CD4-positive, alpha-beta memory T cell (primary cell): ENCODE results near the gene EIF3L. TPM values are rescaled to one million over a fixed set of nuclear protein-coding genes. Genes with fewer than 3 reads are reported as not detected.
"Not testable (repeated sequence)": the region's sequence is repeated elsewhere in the genome, so short reads cannot be mapped to it uniquely, and the experiment has no call there.

ENCODE experiments used
- CTCF ChIA-PET: fragments of 350-600 bp; sonication (Branson Sonifier 250); formaldehyde crosslinking; loops from one replicate; lab custom pipeline; 2021; ENCODE audit warnings: inconsistent platforms; ENCODE audit not compliant: partially characterized antibody; lab: Charles Lee
- POLR2A ChIA-PET: fragments of 350-600 bp; sonication (Branson Sonifier 250); formaldehyde crosslinking; loops from one replicate; lab custom pipeline; 2021; ENCODE audit not compliant: partially characterized antibody; lab: Charles Lee
- DNase-seq, 5 donors: peaks; one replicate each; pipeline versions ENCODE4 v3.0.0 to v3.0.0-alpha.2; 2020 to 2022; ENCODE audit warnings: mixed read lengths in 1 of 5
- H3K27ac ChIP-seq: one replicate; pipeline ENCODE4 v1.7.0; 2013; ENCODE audit warnings: low read depth, low read length
- H3K27me3 ChIP-seq: 2 replicates; pipeline ENCODE4 v1.7.0; 2013; ENCODE audit warnings: mild to moderate bottlenecking, low read length, moderate library complexity; ENCODE audit not compliant: insufficient read depth
- H3K36me3 ChIP-seq: 2 replicates; pipeline ENCODE4 v1.7.0; 2013; ENCODE audit warnings: mild to moderate bottlenecking, low read length, moderate library complexity; ENCODE audit not compliant: insufficient read depth
- H3K4me1 ChIP-seq: 2 replicates; pipeline ENCODE4 v1.7.0; 2013; ENCODE audit warnings: mild to moderate bottlenecking, low read length, moderate library complexity; ENCODE audit not compliant: insufficient read depth
- H3K4me3 ChIP-seq, 2 donors: one replicate each; pipeline ENCODE4 v1.7.0; 2013; ENCODE audit warnings: low read length in 2 of 2, mild to moderate bottlenecking in 1 of 2
- H3K9me3 ChIP-seq, 2 donors: one replicate each; pipeline ENCODE4 v1.7.0; 2013; ENCODE audit warnings: low read length in 2 of 2, control low read depth in 1 of 2; ENCODE audit not compliant: control insufficient read depth in 1 of 2
- H3K27ac Mint-ChIP-seq, 7 donors: one replicate each; pipeline ENCODE4 v1.8.0; 2020 to 2021; ENCODE audit warnings: mixed read lengths in 7 of 7, mild to moderate bottlenecking in 6 of 7, inconsistent platforms in 3 of 7, moderate library complexity in 3 of 7
- H3K27me3 Mint-ChIP-seq, 2 donors: one replicate each; pipeline ENCODE4 v1.8.0; 2020 to 2021; ENCODE audit warnings: mixed read lengths in 2 of 2
- H3K36me3 Mint-ChIP-seq, 2 donors: one replicate each; pipeline ENCODE4 v1.8.0; 2020 to 2021; ENCODE audit warnings: mixed read lengths in 2 of 2, inconsistent platforms in 1 of 2, mild to moderate bottlenecking in 1 of 2
- H3K4me1 Mint-ChIP-seq, 4 donors: one replicate each; pipeline ENCODE4 v1.8.0; 2020 to 2021; ENCODE audit warnings: mixed read lengths in 4 of 4, mild to moderate bottlenecking in 1 of 4
- H3K4me3 Mint-ChIP-seq, 8 donors: one replicate each; pipeline ENCODE4 v1.8.0; 2020 to 2021; ENCODE audit warnings: mixed read lengths in 8 of 8, mild to moderate bottlenecking in 7 of 8, moderate library complexity in 6 of 8, inconsistent platforms in 3 of 8
- H3K9me3 Mint-ChIP-seq, 8 donors: one replicate each; pipeline ENCODE4 v1.8.0; 2020 to 2021; ENCODE audit warnings: mixed read lengths in 8 of 8, mild to moderate bottlenecking in 5 of 8, inconsistent platforms in 3 of 8, moderate library complexity in 1 of 8
- intact Hi-C: fragments of 100-400 bp; cut with micrococcal nuclease; formaldehyde crosslinking; loops from one replicate; pipeline ENCODE4 v1.15.1; 2023
- polyA plus RNA-seq, 2 donors: library from polyadenylated mRNA; unstranded; fragments of 300-500 nt; fragmentation: Illumina TruSeq; gene quantifications; one replicate each; pipeline ENCODE4 v1.2.3, GENCODE V29; 2021
- total RNA-seq, 2 experiments: library from RNA; stranded (reverse); gene quantifications; one replicate each; pipeline ENCODE4 v1.2.3, GENCODE V29; 2021

Gene EIF3L
- total RNA-seq (100 to 1,000 TPM; 550 to 571 TPM), polyA plus RNA-seq (100 to 1,000 TPM; 226 to 364 TPM)

DNA sequence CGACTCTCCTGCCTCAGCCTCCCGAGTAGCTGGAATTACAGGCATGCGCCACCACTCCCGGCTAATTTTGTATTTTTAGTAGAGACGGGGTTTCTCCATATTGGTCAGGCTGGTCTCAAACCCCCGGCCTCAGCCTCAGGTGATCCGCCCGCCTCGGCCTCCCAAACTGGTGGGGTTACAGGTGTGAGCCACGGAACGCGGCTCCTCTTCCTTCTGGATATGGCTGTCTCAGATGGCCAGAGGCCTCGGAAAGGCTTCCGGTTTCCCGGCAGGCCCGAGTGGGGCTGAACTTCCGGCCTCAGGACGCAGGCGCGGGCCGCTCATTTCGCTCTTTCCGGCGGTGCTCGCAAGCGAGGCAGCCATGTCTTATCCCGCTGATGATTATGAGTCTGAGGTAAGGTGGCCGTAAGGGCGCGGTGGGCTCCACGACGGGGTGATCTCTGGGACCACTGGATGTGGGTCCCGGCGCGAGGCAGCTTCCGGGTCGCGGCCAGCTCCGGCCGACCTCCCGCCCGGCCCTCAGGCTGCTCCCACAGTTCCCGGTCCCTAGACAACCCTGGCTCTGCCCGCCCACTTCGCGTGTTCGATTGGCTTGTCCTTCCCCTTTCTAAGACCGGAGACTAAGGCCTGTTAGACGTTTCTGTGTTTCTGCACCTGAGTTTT is at the start of gene EIF3L:
EIF3L (plus strand) TSS at position 331 of the 663 bp plus-strand sequence; CDS start at position 362, 31 bp downstream.
- POLR2A ChIA-PET: interaction anchor here (0.6 to 1.7 kb wide), 9 partner anchors 9 to 242 kb away, joined by 3 to 8 read pairs (median 4); partner anchors contain the start of genes C22orf23, MICALL1 and POLR2F
- Histone ChIP-seq H3K4me1 (peaks cover 29% of the 10 kb centered on the region), H3K36me3 (peaks cover 16% of the 10 kb centered on the region), H3K4me3 (peak within 1 kb of the TSS; percentile 61 to 94), H3K27ac (peak within 1 kb of the TSS; percentile 87), H3K9me3 (no peaks in the 10 kb centered on the region), H3K27me3 (no peaks in the 10 kb centered on the region)
- peaks cover 0 to 2% (median 0%) of the 10 kb centered on the region in 8 donors for H3K9me3 Mint-ChIP-seq
- CTCF ChIA-PET: interaction anchor here (1.6 to 5.2 kb wide), 3 partner anchors 14 to 31 kb away, joined by 5 to 35 read pairs (median 13); no protein-coding TSS in a partner anchor
- H3K27ac Mint-ChIP-seq: peak within 1 kb of the TSS; percentile 91 to 99 (median 97)
- peaks cover 28 to 58% (median 43%) of the 10 kb centered on the region in 4 donors for H3K4me1 Mint-ChIP-seq
- no peaks in the 10 kb centered on the region for H3K27me3 Mint-ChIP-seq
- peak; percentile 81 to 88 (median 85) for DNase-seq
- peaks cover 27 to 40% of the 10 kb centered on the region in 2 donors for H3K36me3 Mint-ChIP-seq
- intact Hi-C loops: loop anchor here (1.0 to 10.0 kb wide), 3 partner anchors 14 to 214 kb away; partner anchors contain the start of genes MICALL1 and SH3BP1
- H3K4me3 Mint-ChIP-seq: peak within 1 kb of the TSS; percentile 83 to 98 (median 93)

DNA sequence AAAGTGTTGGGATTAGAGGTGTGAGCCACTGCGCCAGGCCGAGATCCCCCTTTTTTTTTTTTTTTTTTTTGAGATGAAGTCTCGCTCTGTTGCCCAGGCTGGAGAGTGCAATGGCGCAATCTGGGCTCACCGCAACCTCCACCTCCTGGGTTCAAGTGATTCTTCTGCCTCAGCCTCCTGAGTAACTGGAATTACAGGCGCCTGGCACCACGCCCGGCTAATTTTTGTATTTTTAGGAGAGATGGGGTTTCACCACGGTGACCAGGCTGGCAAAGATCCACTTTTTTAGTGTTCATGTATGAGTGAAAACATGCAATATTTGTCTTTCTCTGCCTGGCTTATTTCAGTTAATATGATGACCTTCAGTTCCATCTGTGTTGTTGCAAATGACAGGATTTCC is 49.2 kb upstream of the EIF3L start:
- H3K27ac Mint-ChIP-seq, H3K36me3 ChIP-seq, H3K4me3 ChIP-seq, H3K9me3 Mint-ChIP-seq, intact Hi-C loops, H3K27me3 ChIP-seq, DNase-seq, POLR2A ChIA-PET, H3K27ac ChIP-seq, H3K36me3 Mint-ChIP-seq, H3K9me3 ChIP-seq: not testable (repeated sequence)
- H3K4me1 ChIP-seq: peaks cover 22% of the 10 kb centered on the region
- CTCF ChIA-PET: interaction anchor here (0.7 kb wide), 1 partner anchor 960 kb away, joined by 4 read pairs; no protein-coding TSS in a partner anchor
- peak overlapping the region in 1 of 8 donors; percentile 27 for H3K4me3 Mint-ChIP-seq
- H3K27me3 Mint-ChIP-seq: peaks cover 13 to 18% of the 10 kb centered on the region in 2 donors
- peaks cover 5 to 21% (median 16%) of the 10 kb centered on the region in 4 donors for H3K4me1 Mint-ChIP-seq

DNA sequence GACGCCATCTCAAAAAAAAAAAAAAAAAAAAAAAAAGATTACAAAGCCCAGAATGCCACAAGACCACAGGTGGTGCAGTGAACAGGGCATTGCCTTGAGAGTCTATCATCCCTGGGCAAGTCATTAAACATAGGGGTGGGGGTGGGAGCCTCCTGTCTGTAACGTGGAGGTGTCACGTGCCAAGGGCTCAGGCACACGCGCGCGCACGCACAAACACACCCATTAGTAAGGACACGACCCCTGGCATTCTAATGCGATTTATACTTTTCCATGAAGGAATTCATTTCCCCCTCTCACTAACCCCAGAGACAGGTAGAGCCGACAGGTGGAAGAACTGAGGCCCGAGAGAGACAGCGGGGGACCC is 47.3 kb upstream of the EIF3L start:
- Mint-ChIP-seq H3K4me1 (peaks cover 14 to 38% (median 30%) of the 10 kb centered on the region in 4 donors), H3K27ac (peak overlapping the region in 2 of 7 donors; percentile 57 to 66), H3K27me3 (peaks cover 22 to 27% of the 10 kb centered on the region in 2 donors), H3K36me3 (no peaks in the 10 kb centered on the region), H3K9me3 (no peaks in the 10 kb centered on the region), H3K4me3 (peak overlapping the region; percentile 75 to 87 (median 84))
- Histone ChIP-seq H3K27me3 (peaks cover 8% of the 10 kb centered on the region), H3K4me3 (peak overlapping the region in 1 of 2 donors; percentile 51), H3K9me3 (no peaks in the 10 kb centered on the region), H3K36me3 (no peaks in the 10 kb centered on the region), H3K27ac (no peak overlapping the region), H3K4me1 (peaks cover 41% of the 10 kb centered on the region)
- POLR2A ChIA-PET: interaction anchor here (1.2 kb wide), 1 partner anchor 16 kb away, joined by 3 read pairs; no protein-coding TSS in a partner anchor
- intact Hi-C loops: no loop called here
- DNase-seq: no peak
- CTCF ChIA-PET: no interaction called here

DNA sequence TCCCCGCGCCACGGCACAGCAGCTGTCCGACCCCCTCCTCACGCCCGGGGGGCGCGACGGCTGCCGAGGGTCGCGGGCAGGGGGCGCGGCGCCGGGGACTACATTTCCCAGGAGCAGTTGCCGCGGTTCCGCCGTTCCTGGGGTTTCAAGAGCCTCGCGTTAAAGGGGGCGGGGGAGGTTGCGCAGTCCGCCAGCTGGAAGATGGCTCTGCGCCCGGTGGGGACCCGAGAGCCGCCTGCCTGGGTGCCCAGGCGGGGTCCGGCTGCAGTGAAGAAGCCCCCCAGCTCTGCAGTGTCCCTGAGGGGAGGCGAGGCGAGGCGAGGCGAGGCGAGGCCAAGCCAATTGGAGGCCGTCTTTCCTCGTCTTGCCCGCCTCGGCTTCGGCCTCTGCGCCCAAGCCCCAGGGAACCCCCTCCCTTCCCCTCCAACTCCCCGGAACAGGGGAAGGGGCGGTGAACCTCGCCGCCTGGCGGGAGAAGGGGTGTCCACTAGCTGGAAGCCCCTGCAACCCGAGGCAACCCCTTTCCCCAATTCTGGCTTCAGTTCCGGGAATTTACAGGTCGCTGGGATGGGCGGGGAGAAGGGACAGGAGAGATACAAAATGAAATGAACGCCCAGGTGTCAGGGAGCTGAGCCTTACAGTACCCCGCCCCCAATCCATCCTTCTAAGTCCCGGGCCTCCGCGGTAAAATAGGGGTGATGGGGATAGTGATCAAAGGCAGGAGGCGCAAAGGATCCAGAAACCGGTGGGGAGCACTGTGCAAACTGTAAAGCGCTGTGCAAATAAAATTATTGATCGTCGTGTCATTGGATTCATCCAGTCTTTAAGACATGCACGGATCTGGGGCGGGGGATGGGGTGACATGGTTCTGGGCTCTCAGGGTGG is 46.7 kb upstream of the EIF3L start:
- POLR2A ChIA-PET: interaction anchor here (1.2 kb wide), 1 partner anchor 16 kb away, joined by 3 read pairs; no protein-coding TSS in a partner anchor
- intact Hi-C loops: no loop called here

GRCh38 chr22:37803195-37803638 is 46.0 kb upstream of the EIF3L start:
- Histone ChIP-seq H3K27ac (no peak overlapping the region), H3K36me3 (no peaks in the 10 kb centered on the region), H3K27me3 (peaks cover 11% of the 10 kb centered on the region), H3K4me3 (peak overlapping the region; percentile 16 to 36), H3K9me3 (no peaks in the 10 kb centered on the region), H3K4me1 (peaks cover 54% of the 10 kb centered on the region)
- CTCF ChIA-PET: no interaction called here
- Mint-ChIP-seq H3K9me3 (no peaks in the 10 kb centered on the region), H3K36me3 (no peaks in the 10 kb centered on the region), H3K27me3 (peaks cover 24 to 28% of the 10 kb centered on the region in 2 donors), H3K4me3 (peak overlapping the region; percentile 68 to 89 (median 79)), H3K27ac (peak overlapping the region in 3 of 7 donors; percentile 8 to 66 (median 50)), H3K4me1 (peaks cover 16 to 51% (median 36%) of the 10 kb centered on the region in 4 donors)
- POLR2A ChIA-PET: interaction anchor here (1.2 kb wide), 1 partner anchor 15 kb away, joined by 3 read pairs; no protein-coding TSS in a partner anchor
- no peak for DNase-seq
- intact Hi-C loops: no loop called here

More for the DNA sequence above, 46.7 kb upstream of the EIF3L start:
- peaks cover 47% of the 10 kb centered on the region for H3K4me1 ChIP-seq
- H3K27ac Mint-ChIP-seq: peak overlapping the region in 3 of 7 donors; percentile 8 to 66 (median 50)
- peaks cover 22 to 27% of the 10 kb centered on the region in 2 donors for H3K27me3 Mint-ChIP-seq
- no peaks in the 10 kb centered on the region for H3K9me3 ChIP-seq
- CTCF ChIA-PET: no interaction called here
- no peak overlapping the region for H3K27ac ChIP-seq
- no peaks in the 10 kb centered on the region for H3K9me3 Mint-ChIP-seq
- H3K27me3 ChIP-seq: peaks cover 8% of the 10 kb centered on the region
- DNase-seq: no peak
- H3K4me3 Mint-ChIP-seq: peak overlapping the region; percentile 68 to 89 (median 82)
- peak overlapping the region; percentile 36 to 51 for H3K4me3 ChIP-seq
- H3K36me3 ChIP-seq: no peaks in the 10 kb centered on the region
- no peaks in the 10 kb centered on the region for H3K36me3 Mint-ChIP-seq
- peaks cover 14 to 45% (median 34%) of the 10 kb centered on the region in 4 donors for H3K4me1 Mint-ChIP-seq

DNA sequence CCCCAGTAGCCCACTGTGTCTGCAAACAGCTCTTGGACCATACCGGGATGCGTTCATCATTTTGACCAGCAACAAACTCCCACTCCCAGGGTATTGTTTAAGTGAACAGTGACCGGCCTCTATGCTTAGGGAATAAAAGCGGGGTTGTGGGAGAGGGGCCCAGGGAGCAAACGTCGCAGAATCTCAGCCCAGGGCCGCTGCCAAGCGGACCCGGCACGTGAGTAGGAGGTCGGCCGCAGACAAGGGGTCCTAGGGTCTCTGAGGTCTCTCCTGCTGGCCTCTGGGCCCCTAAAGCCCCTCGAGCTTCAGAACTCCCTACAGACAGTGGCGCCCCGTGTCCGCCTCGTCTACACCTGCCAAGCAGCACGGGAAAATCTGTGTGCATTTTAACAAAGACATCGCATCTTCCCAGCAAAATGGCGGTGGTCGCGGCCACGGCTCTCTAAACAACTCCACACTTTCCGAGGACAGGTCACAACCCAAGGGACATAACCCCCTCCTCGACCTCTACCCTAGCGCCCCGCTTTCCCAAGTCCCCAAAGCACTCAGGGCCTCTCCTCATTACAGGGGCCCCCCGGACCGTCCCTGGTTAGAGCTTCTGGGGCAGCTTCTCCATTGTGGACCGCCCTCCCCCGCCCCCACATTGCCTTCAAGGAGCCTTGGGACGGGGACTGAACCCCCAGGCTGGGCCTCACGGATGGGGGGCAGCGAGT is 45.4 kb upstream of the EIF3L start:
- Mint-ChIP-seq H3K4me3 (peak overlapping the region; percentile 66 to 79 (median 72)), H3K9me3 (no peaks in the 10 kb centered on the region), H3K36me3 (no peaks in the 10 kb centered on the region), H3K4me1 (peaks cover 17 to 55% (median 40%) of the 10 kb centered on the region in 4 donors), H3K27me3 (peaks cover 25 to 30% of the 10 kb centered on the region in 2 donors), H3K27ac (peak overlapping the region in 3 of 7 donors; percentile 50 to 83 (median 56))
- POLR2A ChIA-PET: interaction anchor here (1.5 kb wide), 1 partner anchor 196 kb away, joined by 3 read pairs; the partner anchor contains the start of gene GGA1
- no peak for DNase-seq
- H3K36me3 ChIP-seq: no peaks in the 10 kb centered on the region
- CTCF ChIA-PET: no interaction called here
- H3K9me3 ChIP-seq: no peaks in the 10 kb centered on the region
- peaks cover 14% of the 10 kb centered on the region for H3K27me3 ChIP-seq
- peaks cover 57% of the 10 kb centered on the region for H3K4me1 ChIP-seq
- no peak overlapping the region for H3K27ac ChIP-seq
- no peak overlapping the region for H3K4me3 ChIP-seq
- intact Hi-C loops: no loop called here
